Fibroblast of lung (primary cell): ENCODE data around the gene PECR. TPM values are rescaled to one million over a fixed set of nuclear protein-coding genes. Genes with fewer than 3 reads are reported as not detected.

Experiments used
- DNase-seq, 2 donors: peaks; one replicate each; pipeline versions ENCODE4 v3.0.0 to v3.0.0-alpha.2; 2010; ENCODE audit warnings: low read depth in 2 of 2
- H2AFZ ChIP-seq: 2 replicates; pipeline ENCODE4 v1.5.1; 2012; ENCODE audit warnings: low read length, control low read depth, inconsistent platforms
- H3K27ac ChIP-seq: 2 replicates; pipeline ENCODE4 v1.5.1; 2011; ENCODE audit warnings: low read length, control low read depth; ENCODE audit not compliant: insufficient read depth
- H3K27me3 ChIP-seq: 2 replicates; pipeline ENCODE4 v1.5.1; 2011; ENCODE audit warnings: mild to moderate bottlenecking, low read length; ENCODE audit not compliant: control insufficient read depth, insufficient read depth
- H3K36me3 ChIP-seq: 2 replicates; pipeline ENCODE4 v1.5.1; 2011; ENCODE audit warnings: low read length; ENCODE audit not compliant: control insufficient read depth, insufficient read depth
- H3K4me1 ChIP-seq: 2 replicates; pipeline ENCODE4 v1.5.1; 2011; ENCODE audit warnings: low read length; ENCODE audit not compliant: control insufficient read depth, insufficient read depth; ENCODE audit errors: extremely low read depth
- H3K4me2 ChIP-seq: 2 replicates; pipeline ENCODE4 v1.5.1; 2011; ENCODE audit warnings: low read length, control low read depth; ENCODE audit not compliant: insufficient read depth; ENCODE audit errors: extremely low read depth
- H3K4me3 ChIP-seq, 4 experiments: fragments of 200-600 bp in 1 of 4; sonication (generic) in 1 of 4; replicated peaks in 1 of 4; 2 replicates each; pipeline ENCODE4 v1.5.1; 2011 to 2016; ENCODE audit warnings: low read length in 4 of 4, low read depth in 3 of 4, mild to moderate bottlenecking in 3 of 4, control low read depth in 2 of 4, inconsistent platforms in 1 of 4, mixed read lengths in 1 of 4; ENCODE audit not compliant: insufficient read depth in 1 of 4; ENCODE audit errors: control extremely low read depth in 1 of 4
- H3K79me2 ChIP-seq: 2 replicates; pipeline ENCODE4 v1.5.1; 2012; ENCODE audit warnings: mild to moderate bottlenecking, low read length, inconsistent platforms; ENCODE audit not compliant: control insufficient read depth, insufficient read depth
- H3K9ac ChIP-seq: 2 replicates; pipeline ENCODE4 v1.5.1; 2011; ENCODE audit warnings: mild to moderate bottlenecking, low read length, control low read depth; ENCODE audit not compliant: insufficient read depth
- H3K9me3 ChIP-seq: 2 replicates; pipeline ENCODE4 v1.5.1; 2012; ENCODE audit warnings: low read depth, low read length; ENCODE audit not compliant: control insufficient read depth, insufficient read depth
- H4K20me1 ChIP-seq: 2 replicates; pipeline ENCODE4 v1.5.1; 2011; ENCODE audit warnings: low read length; ENCODE audit not compliant: control insufficient read depth, insufficient read depth; ENCODE audit errors: extremely low read depth
- EZH2 ChIP-seq: IDR thresholded peaks from 2 replicates; pipeline ENCODE4 v1.5.1; 2012; ENCODE audit warnings: low read length, control low read depth, mild to moderate bottlenecking; ENCODE audit errors: missing control alignments
- polyA plus RNA-seq, 2 donors: library from polyadenylated mRNA; depleted of rRNA in 1 of 2; stranded (reverse) in 1 of 2; unstranded in 1 of 2; fragments of >200 nt; gene quantifications; 2 replicates each; pipeline ENCODE4 v1.2.1, GENCODE V29; 2011 to 2012; ENCODE audit warnings: missing spikeins in 1 of 2
- total RNA-seq: library from RNA; depleted of rRNA; stranded (reverse); fragments of >200 nt; gene quantifications from 2 replicates; pipeline ENCODE4 v1.2.1, GENCODE V29; 2014
- TF ChIP-seq, protein P1 (sequence below), 2 donors: IDR thresholded peaks in 1 of 2; conservative IDR thresholded peaks in 1 of 2; 1 replicate in 1 of 2; 2 replicates in 1 of 2; pipeline ENCODE4 v1.5.1; 2011 to 2012; ENCODE audit warnings: low read length in 2 of 2, control low read depth in 1 of 2, inconsistent platforms in 1 of 2, low read depth in 1 of 2, mild to moderate bottlenecking in 1 of 2

PECR gene
- total and polyA plus RNA-seq, 2 donors (not counting 1 experiment from before 2014, with no cell fraction given): 11.7 to 19.3 TPM

DNA sequence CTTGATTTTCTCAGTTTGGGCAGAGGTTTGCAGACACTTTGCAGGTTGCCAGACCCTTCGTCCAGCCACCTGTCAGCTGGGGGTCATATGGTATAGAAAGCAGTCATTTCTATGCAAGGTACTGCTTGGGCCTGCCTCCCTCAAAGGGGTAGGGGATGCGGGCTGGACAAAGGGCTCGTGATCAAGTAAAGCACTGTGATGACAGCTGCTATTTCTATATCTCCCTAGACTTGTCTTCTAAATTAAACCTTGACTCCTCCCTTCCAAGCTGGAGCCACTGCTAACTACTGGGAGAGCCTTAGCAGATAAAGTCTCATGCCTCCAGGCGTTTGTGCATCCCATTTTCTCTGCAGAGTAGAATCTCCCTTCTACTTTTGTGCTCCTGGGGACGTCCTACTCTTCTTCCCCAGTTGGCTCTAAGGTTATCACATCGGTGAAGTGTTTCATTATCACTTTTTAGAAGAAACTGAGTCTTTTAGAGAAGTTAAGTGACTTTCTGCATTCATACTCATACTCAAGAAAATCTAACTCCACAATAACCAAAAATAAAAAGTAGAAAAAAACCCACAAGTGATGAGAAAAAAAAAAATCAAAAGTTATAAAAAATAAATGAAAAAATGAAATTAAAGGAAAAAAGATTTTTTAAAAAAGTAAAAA is 26.8 kb upstream of the PECR start:
- peak overlapping the region; percentile 93 for H3K27ac ChIP-seq
- H2AFZ ChIP-seq: no peak overlapping the region
- H3K9ac ChIP-seq: peak overlapping the region; percentile 95
- H3K27me3 ChIP-seq: peaks cover 3% of the 10 kb centered on the region
- H4K20me1 ChIP-seq: no peaks in the 10 kb centered on the region
- H3K4me1 ChIP-seq: peaks cover 2% of the 10 kb centered on the region
- H3K4me3 ChIP-seq: peak overlapping the region in 3 of 4 experiments; percentile 5 to 96 (median 76)
- H3K9me3 ChIP-seq: no peaks in the 10 kb centered on the region
- peak overlapping the region; percentile 61 for H3K4me2 ChIP-seq
- peaks cover 7% of the 10 kb centered on the region for H3K36me3 ChIP-seq
- peaks cover 39% of the 10 kb centered on the region for H3K79me2 ChIP-seq
- TF ChIP-seq, protein P1, sequence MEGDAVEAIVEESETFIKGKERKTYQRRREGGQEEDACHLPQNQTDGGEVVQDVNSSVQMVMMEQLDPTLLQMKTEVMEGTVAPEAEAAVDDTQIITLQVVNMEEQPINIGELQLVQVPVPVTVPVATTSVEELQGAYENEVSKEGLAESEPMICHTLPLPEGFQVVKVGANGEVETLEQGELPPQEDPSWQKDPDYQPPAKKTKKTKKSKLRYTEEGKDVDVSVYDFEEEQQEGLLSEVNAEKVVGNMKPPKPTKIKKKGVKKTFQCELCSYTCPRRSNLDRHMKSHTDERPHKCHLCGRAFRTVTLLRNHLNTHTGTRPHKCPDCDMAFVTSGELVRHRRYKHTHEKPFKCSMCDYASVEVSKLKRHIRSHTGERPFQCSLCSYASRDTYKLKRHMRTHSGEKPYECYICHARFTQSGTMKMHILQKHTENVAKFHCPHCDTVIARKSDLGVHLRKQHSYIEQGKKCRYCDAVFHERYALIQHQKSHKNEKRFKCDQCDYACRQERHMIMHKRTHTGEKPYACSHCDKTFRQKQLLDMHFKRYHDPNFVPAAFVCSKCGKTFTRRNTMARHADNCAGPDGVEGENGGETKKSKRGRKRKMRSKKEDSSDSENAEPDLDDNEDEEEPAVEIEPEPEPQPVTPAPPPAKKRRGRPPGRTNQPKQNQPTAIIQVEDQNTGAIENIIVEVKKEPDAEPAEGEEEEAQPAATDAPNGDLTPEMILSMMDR (conservative IDR thresholded peaks at IDR 0.05 in 1 of 2, IDR thresholded peaks at IDR 0.05 in 1 of 2; ENCODE audit: low read depth in 1 of 2, low read length in 2 of 2): no peak
- no peak for DNase-seq

DNA sequence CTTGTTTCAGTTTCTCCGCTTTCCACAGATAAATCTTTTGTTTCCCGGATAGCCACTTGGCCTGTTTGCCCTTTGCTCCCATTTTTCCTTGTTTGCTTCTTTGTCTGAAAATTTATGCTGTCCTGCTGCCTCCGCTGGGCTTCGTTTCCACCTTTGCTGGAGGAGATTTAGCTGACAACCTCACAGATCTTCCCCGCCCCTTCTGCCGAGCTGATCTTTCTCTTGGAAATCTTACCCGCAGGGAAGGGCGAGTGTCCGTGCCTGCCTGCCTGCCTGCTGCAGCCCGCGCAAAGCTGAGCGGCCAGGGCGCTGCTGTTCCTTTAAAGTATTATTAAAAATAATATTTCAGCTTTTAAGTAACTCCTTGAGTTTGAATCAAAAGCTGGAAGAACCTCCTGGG is 26.2 kb upstream of the PECR start:
- H3K27ac ChIP-seq: no peak overlapping the region
- H3K4me3 ChIP-seq: no peak overlapping the region
- peaks cover 36% of the 10 kb centered on the region for H3K79me2 ChIP-seq
- H3K36me3 ChIP-seq: peaks cover 5% of the 10 kb centered on the region
- H4K20me1 ChIP-seq: no peaks in the 10 kb centered on the region
- peaks cover 3% of the 10 kb centered on the region for H3K27me3 ChIP-seq
- H3K9ac ChIP-seq: no peak overlapping the region
- H3K4me2 ChIP-seq: no peak overlapping the region
- H2AFZ ChIP-seq: peak overlapping the region; percentile 59
- no peaks in the 10 kb centered on the region for H3K9me3 ChIP-seq
- TF ChIP-seq, protein P1 (conservative IDR thresholded peaks at IDR 0.05 in 1 of 2, IDR thresholded peaks at IDR 0.05 in 1 of 2; ENCODE audit: low read depth in 1 of 2, low read length in 2 of 2): no peak
- TF ChIP-seq EZH2: no peak
- peaks cover 2% of the 10 kb centered on the region for H3K4me1 ChIP-seq
- peak in 1 of 2 donors; percentile 25 for DNase-seq

DNA sequence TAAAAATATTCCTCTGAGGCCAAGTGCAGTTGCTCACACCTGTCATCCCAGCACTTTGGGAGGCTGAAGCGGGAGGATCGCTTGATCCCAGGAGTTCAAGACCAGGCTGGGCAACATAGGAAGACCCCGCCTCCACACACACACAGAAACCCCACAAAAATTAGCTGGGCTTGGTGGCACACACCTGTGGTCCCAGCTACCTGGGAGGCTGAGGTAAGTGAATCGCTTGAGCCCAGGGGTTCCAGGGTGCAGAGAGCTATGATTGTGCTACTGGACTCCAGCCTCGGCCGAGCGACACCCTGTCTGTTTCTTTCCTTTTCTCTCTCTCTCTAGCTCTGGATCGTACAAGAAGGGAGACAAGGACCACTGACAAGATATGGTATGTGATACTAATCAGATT is 25.7 kb upstream of the PECR start:
- peaks cover 32% of the 10 kb centered on the region for H3K79me2 ChIP-seq
- H3K36me3 ChIP-seq: peaks cover 5% of the 10 kb centered on the region
- H3K9ac ChIP-seq: no peak overlapping the region
- H3K9me3 ChIP-seq: no peaks in the 10 kb centered on the region
- H3K27ac ChIP-seq: no peak overlapping the region
- peaks cover 3% of the 10 kb centered on the region for H3K27me3 ChIP-seq
- DNase-seq: no peak
- H3K4me1 ChIP-seq: peaks cover 2% of the 10 kb centered on the region
- H2AFZ ChIP-seq: peak overlapping the region; percentile 59
- TF ChIP-seq, protein P1 (conservative IDR thresholded peaks at IDR 0.05 in 1 of 2, IDR thresholded peaks at IDR 0.05 in 1 of 2; ENCODE audit: low read depth in 1 of 2, low read length in 2 of 2): no peak
- TF ChIP-seq EZH2: no peak
- no peak overlapping the region for H3K4me2 ChIP-seq
- no peak overlapping the region for H3K4me3 ChIP-seq
- H4K20me1 ChIP-seq: no peaks in the 10 kb centered on the region
